Myocyte (in vitro differentiated cells): ENCODE results near the gene CLTCL1. TPM values are rescaled to one million over a fixed set of nuclear protein-coding genes. Genes with fewer than 3 reads are reported as not detected.
"Not testable (repeated sequence)": the region's sequence is repeated elsewhere in the genome, so short reads cannot be mapped to it uniquely, and the experiment has no call there.

ENCODE experiments used
- DNase-seq: peaks from one replicate; pipeline ENCODE4 v3.0.0-alpha.2; 2012; ENCODE audit warnings: low read depth
- total RNA-seq: library from RNA; depleted of rRNA; stranded (reverse); fragments of >200 nt; gene quantifications from 2 replicates; pipeline ENCODE4 v1.2.3, GENCODE V29; 2014

The CLTCL1 gene
- total RNA-seq, 1 donor from 2014 or later: 46.2 TPM

DNA sequence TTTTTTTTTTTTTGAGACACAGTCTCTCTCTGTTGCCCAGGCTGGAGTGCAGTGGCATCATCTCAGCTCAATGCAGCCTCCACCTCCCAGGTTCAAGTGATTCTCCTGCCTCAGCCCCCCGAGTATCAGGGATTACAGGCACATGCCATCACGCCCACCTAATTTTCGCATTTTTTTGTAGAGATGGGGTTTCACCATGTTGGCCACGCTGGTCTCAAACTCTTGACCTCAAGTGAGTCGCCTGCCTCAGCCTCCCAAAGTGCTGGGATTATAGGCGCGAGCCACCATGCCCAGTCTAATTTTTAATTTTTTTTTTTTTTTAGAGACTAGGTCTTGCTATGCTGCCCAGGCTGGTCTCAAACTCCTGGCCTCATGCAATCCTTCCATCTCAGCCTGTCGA is 35.2 kb downstream of the CLTCL1 start:
- DNase-seq: not testable (repeated sequence)

DNA sequence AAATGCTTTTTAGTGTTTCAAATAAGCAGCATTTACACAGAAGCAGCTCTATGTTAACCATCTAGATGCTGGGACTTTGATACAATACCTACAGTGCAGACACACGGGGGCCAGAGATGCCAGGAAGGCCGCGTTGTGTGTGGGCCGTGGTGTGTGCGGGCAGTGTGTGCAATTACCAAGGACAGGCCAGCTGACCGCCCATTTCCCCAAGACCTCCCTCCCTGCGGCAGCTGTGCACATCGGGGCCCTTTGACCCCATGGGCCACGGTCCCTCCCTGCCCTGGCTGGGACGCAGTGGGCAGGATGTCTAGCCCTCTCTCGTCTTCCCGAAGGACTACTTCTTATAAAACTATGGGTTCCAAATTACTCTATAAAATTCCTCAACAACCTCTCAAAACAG is 38.4 kb downstream of the CLTCL1 start:
- DNase-seq: no peak

- no peak for DNase-seq
Measured at GRCh38 chr22:19244600-19245352, 46.7 kb downstream of the CLTCL1 start.

DNA sequence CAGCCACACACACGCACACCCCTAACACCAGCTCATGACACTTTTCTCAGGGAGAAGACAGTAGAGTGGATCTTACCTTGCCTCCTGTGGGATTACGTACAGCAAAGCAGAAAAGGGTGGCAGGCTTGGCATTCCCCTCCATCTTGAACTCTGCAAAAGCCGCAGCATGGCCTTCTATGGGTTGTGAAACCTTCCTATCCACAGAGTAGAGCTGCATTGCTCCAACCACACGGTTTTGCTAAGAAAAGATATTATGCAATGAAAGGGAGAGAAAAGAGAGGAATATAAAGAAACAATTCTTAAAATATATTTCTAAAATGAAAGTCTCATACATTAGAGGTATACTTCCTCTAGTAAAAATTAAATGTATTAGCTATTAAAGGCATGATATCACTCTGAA is 48.8 kb downstream of the CLTCL1 start:
- DNase-seq: no peak

DNA sequence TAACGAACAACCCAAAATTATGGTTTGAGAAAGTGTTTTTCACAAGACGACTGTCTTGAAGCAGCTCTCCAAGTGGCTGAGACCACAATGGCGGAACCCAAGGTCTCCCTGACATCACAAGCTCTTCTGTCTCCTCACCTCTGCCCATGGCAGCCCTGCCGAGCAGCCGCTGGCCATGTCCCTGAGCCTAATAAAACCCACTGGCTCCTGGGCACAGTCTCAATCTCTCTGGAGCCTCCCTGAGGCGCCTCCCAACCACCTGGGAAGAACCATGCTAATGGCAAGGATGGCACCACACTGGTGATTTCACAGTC is 50.0 kb downstream of the CLTCL1 start:
- no peak for DNase-seq

GRCh38 chr22:19240813-19241592 is 50.5 kb downstream of the CLTCL1 start:
- no peak for DNase-seq

DNA sequence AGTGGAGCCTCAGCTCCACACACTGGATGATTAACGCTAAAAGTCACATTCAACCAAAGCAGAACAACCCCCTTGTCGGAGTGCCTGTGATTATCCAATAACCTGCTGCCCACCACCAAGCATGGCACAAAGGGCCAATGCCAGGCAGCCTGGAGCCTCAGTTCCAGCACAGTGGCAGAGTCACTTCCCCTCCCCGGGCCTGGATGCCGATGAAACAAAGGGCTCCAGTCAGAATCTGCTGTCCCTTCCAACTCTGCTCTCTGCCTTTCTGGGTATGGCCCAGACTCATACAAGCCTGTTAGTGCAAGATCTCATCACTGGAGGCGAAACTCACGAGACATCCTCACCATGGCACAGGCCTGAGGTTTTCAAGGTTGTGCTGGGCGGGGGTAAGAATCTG is 52.1 kb downstream of the CLTCL1 start:
- DNase-seq: no peak

- DNase-seq: peak; percentile 31
Measured at GRCh38 chr22:19238900-19239299, 52.6 kb downstream of the CLTCL1 start.

DNA sequence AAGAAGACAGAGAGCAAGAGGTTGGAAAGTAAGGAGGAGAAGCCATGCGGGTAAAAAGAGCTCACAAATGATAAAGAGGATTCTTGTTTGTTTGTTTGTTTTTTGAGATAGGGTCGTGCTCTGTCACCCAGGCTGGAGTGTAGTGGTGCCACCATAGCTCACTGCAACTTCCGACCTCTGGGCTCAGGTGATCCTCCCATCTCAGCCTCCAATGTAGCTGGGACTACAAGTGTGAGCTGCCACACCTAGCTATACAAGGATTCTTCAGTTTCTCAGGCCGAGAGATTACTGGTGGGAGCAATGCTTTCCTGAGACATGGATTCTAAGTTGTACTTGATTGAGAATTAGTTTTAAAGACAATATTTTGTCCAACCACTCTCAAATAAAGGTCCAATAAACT is 55.6 kb downstream of the CLTCL1 start:
- no peak for DNase-seq

- DNase-seq: no peak
Measured at GRCh38 chr22:19234126-19234896, 57.2 kb downstream of the CLTCL1 start.

DNA sequence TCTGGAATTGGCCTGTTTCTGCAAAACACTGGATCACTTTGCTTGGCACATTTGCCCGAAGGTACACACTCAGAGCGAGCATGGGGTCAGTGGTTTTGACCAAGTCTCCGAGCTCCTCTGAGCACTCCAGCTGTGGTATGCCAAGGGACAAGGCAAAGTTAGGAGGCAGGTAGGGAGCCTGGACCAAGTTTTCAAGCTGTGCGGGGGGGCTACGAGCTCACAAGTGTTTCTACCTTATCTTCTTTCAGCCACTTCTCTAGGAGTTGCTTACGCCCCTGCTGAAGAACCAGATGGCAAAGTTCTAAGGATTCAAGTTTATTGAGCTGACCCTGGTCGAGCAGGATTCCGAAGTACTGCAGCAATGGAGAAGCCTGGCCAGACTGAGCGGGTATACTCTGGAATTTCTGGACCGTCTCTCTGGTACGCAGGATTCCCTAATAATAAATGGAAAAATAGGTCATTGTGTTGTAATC is 58.3 kb downstream of the CLTCL1 start:
- DNase-seq: no peak

DNA sequence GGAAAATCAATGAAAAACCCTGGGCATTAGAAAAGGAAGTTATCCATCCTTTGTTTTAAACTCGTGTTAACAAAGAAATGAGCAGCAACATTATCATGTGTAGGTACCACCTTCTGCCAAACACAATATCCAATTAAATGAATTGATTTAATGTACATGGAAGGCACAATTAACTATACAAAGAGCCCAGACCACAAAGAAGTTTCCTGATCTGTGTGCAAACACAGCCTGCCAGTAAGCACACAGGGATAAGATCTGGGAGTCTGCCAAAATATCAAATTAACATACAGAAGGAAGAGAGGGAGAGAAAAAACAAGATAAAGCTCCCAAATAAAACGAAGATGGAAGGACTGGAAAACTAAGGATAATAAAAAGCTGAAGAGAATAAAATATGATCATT is 58.9 kb downstream of the CLTCL1 start:
- DNase-seq: no peak

- DNase-seq: no peak
Measured at GRCh38 chr22:19231986-19232385, 59.5 kb downstream of the CLTCL1 start.

- DNase-seq: no peak
Measured at GRCh38 chr22:19229600-19229999, 61.9 kb downstream of the CLTCL1 start.

DNA sequence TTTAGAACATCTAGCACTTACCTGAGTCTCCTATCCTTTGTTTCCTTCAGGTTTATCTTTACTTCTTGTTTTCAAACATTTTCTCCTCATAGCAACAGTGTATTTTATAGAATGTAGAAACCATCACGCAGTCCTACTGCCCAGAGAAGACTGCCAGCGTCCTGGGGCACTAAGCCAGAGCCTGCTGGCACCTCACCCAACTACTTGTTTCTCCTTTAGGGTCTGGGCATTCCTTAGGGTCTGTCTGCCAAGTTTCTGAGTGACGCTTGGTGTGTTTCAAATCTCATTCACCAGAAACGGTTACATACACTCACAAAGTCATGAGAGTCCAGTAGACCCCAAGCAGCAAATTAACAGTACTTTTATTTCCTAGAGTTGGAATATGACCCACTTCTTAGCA is 63.3 kb downstream of the CLTCL1 start:
- no peak for DNase-seq

DNA sequence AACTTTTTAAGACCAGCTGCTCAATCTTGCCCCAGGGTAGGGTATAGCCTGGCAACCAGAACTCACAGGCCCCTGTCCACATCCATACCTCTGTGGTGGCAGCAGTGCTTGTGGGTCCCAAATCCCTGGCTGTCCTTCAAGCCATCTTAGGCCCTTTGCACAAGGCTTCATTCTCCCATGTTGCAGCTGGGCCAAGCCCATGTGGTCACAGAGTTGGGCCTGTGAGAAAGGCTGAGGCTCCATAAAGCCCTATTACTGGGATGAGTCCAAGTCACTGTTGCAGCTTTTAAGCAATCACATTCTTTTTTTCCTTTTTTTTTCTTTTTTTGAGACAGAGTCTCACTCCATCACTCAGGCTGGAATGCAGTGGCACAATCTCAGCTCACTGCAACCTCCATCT is 65.1 kb downstream of the CLTCL1 start:
- DNase-seq: no peak

DNA sequence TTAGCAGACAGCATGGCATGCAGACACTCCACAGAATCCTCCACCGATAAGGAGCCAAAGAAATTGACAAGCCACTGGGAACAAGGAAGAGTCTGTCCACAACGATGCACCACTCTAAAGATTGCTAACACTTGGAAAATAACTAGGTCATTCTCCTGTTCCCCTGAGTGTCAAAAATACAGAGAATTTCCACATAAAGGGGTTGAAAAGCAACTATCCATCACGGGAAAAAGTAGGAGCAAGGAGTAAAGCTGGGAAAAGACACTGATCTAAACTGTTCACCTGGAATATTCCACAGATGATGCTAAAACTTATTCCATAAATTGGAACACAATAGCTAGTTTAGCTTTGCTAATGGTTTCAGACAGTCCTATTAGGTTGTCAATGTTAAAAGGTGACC is 66.0 kb downstream of the CLTCL1 start:
- DNase-seq: no peak

DNA sequence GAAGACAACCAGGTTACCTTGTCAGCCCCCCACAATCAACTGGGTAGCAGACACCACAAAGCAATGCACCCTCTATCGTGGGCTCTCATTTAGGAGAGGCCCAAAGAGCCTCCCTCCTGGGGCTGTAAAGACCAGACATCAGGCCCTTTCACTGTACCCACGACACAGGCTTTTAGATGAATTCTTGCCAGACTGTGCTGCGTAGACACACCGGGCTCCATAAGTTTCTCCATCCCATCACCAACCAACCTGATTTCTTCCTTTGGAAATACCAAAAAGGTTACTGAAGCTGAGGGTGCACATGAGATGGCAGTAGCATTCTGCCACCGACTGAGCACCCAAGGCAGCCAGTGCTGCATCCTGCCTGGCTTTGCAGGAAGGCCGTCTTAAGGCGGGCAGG is 66.5 kb downstream of the CLTCL1 start:
- DNase-seq: no peak

DNA sequence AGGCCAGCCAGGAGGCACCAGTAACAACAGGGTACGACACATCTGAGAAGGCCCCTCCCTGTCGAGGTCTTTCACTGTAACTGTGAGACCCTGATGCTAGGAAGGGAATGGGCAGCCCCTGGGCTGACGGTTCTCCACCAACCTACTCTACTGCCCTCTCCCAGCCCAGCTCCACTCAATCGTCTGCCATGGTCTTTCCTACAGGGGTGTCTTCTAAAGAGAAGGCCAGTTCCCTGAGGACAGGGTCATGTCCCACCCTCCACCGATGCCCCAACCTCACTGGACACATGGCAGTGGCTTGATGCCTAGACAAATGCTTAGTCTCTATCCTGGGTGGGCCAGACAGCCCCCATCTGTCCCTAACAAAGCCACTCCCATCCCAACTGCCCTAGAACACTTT is 67.0 kb downstream of the CLTCL1 start:
- DNase-seq: no peak

DNA sequence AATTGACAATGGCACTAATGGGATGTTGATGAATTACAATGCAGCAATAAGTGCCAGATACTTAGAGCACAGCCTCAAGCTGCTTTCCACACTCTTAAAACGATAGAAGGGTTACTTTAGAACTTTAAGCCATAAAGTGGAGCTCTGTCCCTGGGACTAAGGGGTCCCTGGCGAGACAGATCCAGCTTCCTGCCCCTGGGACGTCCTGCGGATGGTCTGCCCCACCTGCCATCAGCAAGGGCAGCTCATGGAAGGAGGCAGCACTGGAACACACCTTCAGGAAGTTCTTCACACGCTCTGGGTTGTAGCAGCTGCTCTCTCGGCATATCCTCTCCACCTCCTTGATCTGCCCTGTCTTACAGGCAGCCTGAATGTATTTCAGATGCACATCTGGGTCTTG is 67.9 kb downstream of the CLTCL1 start:
- DNase-seq: no peak

GRCh38 chr22:19223110-19223509 is 68.4 kb downstream of the CLTCL1 start:
- no peak for DNase-seq
